Neuronal stem cell (in vitro differentiated cells): ENCODE results near the gene CALHM2.

Experiments used
- DNase-seq: peaks from one replicate; pipeline ENCODE4 v3.0.0-alpha.2; 2013; ENCODE audit warnings: low spot score
- H2AFZ ChIP-seq: one replicate; pipeline ENCODE4 v1.6.1; 2013; ENCODE audit warnings: mild to moderate bottlenecking, low read length, inconsistent platforms
- H2AK5ac ChIP-seq: 2 replicates; pipeline ENCODE4 v1.6.1; 2013; ENCODE audit warnings: low read depth, mild to moderate bottlenecking, inconsistent platforms, low read length, moderate library complexity, mixed read lengths
- H2BK120ac ChIP-seq: 2 replicates; pipeline ENCODE4 v1.6.1; 2013; ENCODE audit warnings: low read depth, mild to moderate bottlenecking, inconsistent platforms, low read length, moderate library complexity, mixed read lengths
- H2BK12ac ChIP-seq: one replicate; pipeline ENCODE4 v1.6.1; 2013; ENCODE audit warnings: low read length, inconsistent platforms
- H2BK15ac ChIP-seq: 2 replicates; pipeline ENCODE4 v1.6.1; 2013; ENCODE audit warnings: mild to moderate bottlenecking, low read length, inconsistent platforms, mixed read lengths
- H2BK5ac ChIP-seq: one replicate; pipeline ENCODE4 v1.6.1; 2013; ENCODE audit warnings: inconsistent platforms, mild to moderate bottlenecking, low read length, moderate library complexity
- H3K14ac ChIP-seq: one replicate; pipeline ENCODE4 v1.6.1; 2013; ENCODE audit warnings: low read length, inconsistent platforms
- H3K18ac ChIP-seq: 2 replicates; pipeline ENCODE4 v1.6.1; 2013; ENCODE audit warnings: low read length, inconsistent platforms
- H3K23ac ChIP-seq: 2 replicates; pipeline ENCODE4 v1.6.1; 2013; ENCODE audit warnings: low read depth, mild to moderate bottlenecking, mixed read lengths, low read length, inconsistent platforms; ENCODE audit not compliant: poor library complexity
- H3K27ac ChIP-seq: replicated peaks from 3 replicates; pipeline ENCODE4 v1.5.1; 2013; ENCODE audit warnings: low read length, inconsistent platforms
- H3K27me3 ChIP-seq, 3 experiments: 2 replicates each; pipeline ENCODE4 v1.6.1; 2013; ENCODE audit warnings: low read length in 3 of 3, mild to moderate bottlenecking in 2 of 3, inconsistent platforms in 1 of 3, low read depth in 1 of 3, mixed read lengths in 1 of 3, moderate library complexity in 1 of 3; ENCODE audit not compliant: control insufficient read depth in 3 of 3, insufficient read depth in 3 of 3
- H3K36me3 ChIP-seq, 2 donors: replicated peaks in 1 of 2; 2 replicates each; pipeline ENCODE4 v1.6.1; 2013; ENCODE audit warnings: low read length in 2 of 2; ENCODE audit not compliant: control insufficient read depth in 2 of 2, insufficient read depth in 2 of 2
- H3K4ac ChIP-seq: 2 replicates; pipeline ENCODE4 v1.6.1; 2013; ENCODE audit warnings: inconsistent platforms, mild to moderate bottlenecking, low read length, moderate library complexity
- H3K4me1 ChIP-seq, 2 donors: 1 replicate in 1 of 2; 2 replicates in 1 of 2; pipeline ENCODE4 v1.6.1; 2013; ENCODE audit warnings: low read length in 2 of 2, low read depth in 1 of 2; ENCODE audit not compliant: control insufficient read depth in 2 of 2, insufficient read depth in 1 of 2
- H3K4me2 ChIP-seq: one replicate; pipeline ENCODE4 v1.6.1; 2013; ENCODE audit warnings: mild to moderate bottlenecking, low read length, inconsistent platforms; ENCODE audit not compliant: insufficient read depth, poor library complexity, severe bottlenecking
- H3K4me3 ChIP-seq, 2 donors: 2 replicates each; pipeline ENCODE4 v1.5.1; 2013; ENCODE audit warnings: low read length in 2 of 2, mild to moderate bottlenecking in 2 of 2, inconsistent platforms in 1 of 2, moderate library complexity in 1 of 2
- H3K79me1 ChIP-seq: one replicate; pipeline ENCODE4 v1.6.1; 2013; ENCODE audit warnings: low read depth, mild to moderate bottlenecking, inconsistent platforms, low read length, moderate library complexity
- H3K9ac ChIP-seq: one replicate; pipeline ENCODE4 v1.6.1; 2013; ENCODE audit warnings: mild to moderate bottlenecking, low read depth, low read length, inconsistent platforms; ENCODE audit not compliant: poor library complexity
- H3K9me3 ChIP-seq, 2 donors: replicated peaks in 1 of 2; 2 replicates each; pipeline versions ENCODE3 to v1.6.1; 2013; ENCODE audit warnings: low read length in 2 of 2, mild to moderate bottlenecking in 2 of 2, inconsistent platforms in 1 of 2, low read depth in 1 of 2, mixed read lengths in 1 of 2, moderate library complexity in 1 of 2; ENCODE audit not compliant: control insufficient read depth in 2 of 2, insufficient read depth in 1 of 2
- H4K8ac ChIP-seq: one replicate; pipeline ENCODE4 v1.6.1; 2013; ENCODE audit warnings: low read depth, mild to moderate bottlenecking, inconsistent platforms, low read length, moderate library complexity
- H4K91ac ChIP-seq: one replicate; pipeline ENCODE4 v1.6.1; 2013; ENCODE audit warnings: low read length, low read depth, mild to moderate bottlenecking, inconsistent platforms; ENCODE audit not compliant: poor library complexity
- WGBS, 2 donors: extraction: QIAGEN DNeasy Blood & Tissue Kit; methylation state at CpG; one replicate each; pipeline ENCODE4 v1.1.7; 2013; ENCODE audit warnings: missing lambda C conversion rate in 2 of 2, mixed read lengths in 1 of 2; ENCODE audit not compliant: insufficient read length in 2 of 2, insufficient replicate concordance in 1 of 2; ENCODE audit errors: extremely low coverage in 2 of 2; 5-methylcytosine and 5-hydroxymethylcytosine counted together

CALHM2 gene

GRCh38 chr10:103442031-103442461 is 10.1 kb downstream of the CALHM2 start:
- Histone ChIP-seq H3K27me3 (no peaks in the 10 kb centered on the region), H2AFZ (no peak overlapping the region), H3K4me2 (no peak overlapping the region), H3K27ac (no peak overlapping the region), H3K4me3 (no peak overlapping the region), H4K91ac (no peak overlapping the region), H3K79me1 (no peaks in the 10 kb centered on the region), H3K14ac (no peak overlapping the region), H3K9ac (no peak overlapping the region), H2BK15ac (no peak overlapping the region), H3K9me3 (no peaks in the 10 kb centered on the region), H3K4me1 (no peaks in the 10 kb centered on the region), H3K23ac (no peak overlapping the region), H2BK12ac (no peak overlapping the region), H3K18ac (no peak overlapping the region), H3K36me3 (peaks cover 59 to 98% of the 10 kb centered on the region in 2 donors), H2BK5ac (no peak overlapping the region), H3K4ac (no peak overlapping the region), H4K8ac (no peak overlapping the region), H2AK5ac (no peak overlapping the region), H2BK120ac (no peak overlapping the region)
- no peak for DNase-seq
- no CpG with 5 or more reads among the region's 13 CpGs for WGBS, 2 donors

- Histone ChIP-seq H3K18ac (no peak overlapping the region), H3K4me1 (no peaks in the 10 kb centered on the region), H2BK15ac (no peak overlapping the region), H3K27me3 (no peaks in the 10 kb centered on the region), H3K79me1 (no peaks in the 10 kb centered on the region), H3K23ac (no peak overlapping the region), H3K27ac (no peak overlapping the region), H3K4me3 (no peak overlapping the region), H3K36me3 (peaks cover 56 to 98% of the 10 kb centered on the region in 2 donors), H3K9ac (no peak overlapping the region), H3K4ac (no peak overlapping the region), H2BK12ac (no peak overlapping the region), H2AFZ (no peak overlapping the region), H3K14ac (no peak overlapping the region), H2BK120ac (no peak overlapping the region), H3K4me2 (no peak overlapping the region), H2AK5ac (no peak overlapping the region), H4K8ac (no peak overlapping the region), H2BK5ac (no peak overlapping the region), H4K91ac (no peak overlapping the region), H3K9me3 (no peaks in the 10 kb centered on the region)
- DNase-seq: no peak
- no CpG with 5 or more reads among the region's 8 CpGs for WGBS, 2 donors
Measured at GRCh38 chr10:103441611-103442010, 10.6 kb downstream of the CALHM2 start.

- Histone ChIP-seq H2AK5ac (no peak overlapping the region), H3K9ac (no peak overlapping the region), H2AFZ (no peak overlapping the region), H3K27ac (no peak overlapping the region), H3K23ac (no peak overlapping the region), H3K27me3 (no peaks in the 10 kb centered on the region), H3K4me3 (no peak overlapping the region), H4K91ac (no peak overlapping the region), H3K79me1 (no peaks in the 10 kb centered on the region), H3K4me2 (no peak overlapping the region), H3K14ac (no peak overlapping the region), H2BK15ac (no peak overlapping the region), H2BK120ac (no peak overlapping the region), H3K4ac (no peak overlapping the region), H2BK12ac (no peak overlapping the region), H4K8ac (no peak overlapping the region), H3K4me1 (no peaks in the 10 kb centered on the region), H3K18ac (no peak overlapping the region), H3K36me3 (peaks cover 54 to 98% of the 10 kb centered on the region in 2 donors), H2BK5ac (no peak overlapping the region), H3K9me3 (no peaks in the 10 kb centered on the region)
- no CpG with 5 or more reads among the region's 8 CpGs for WGBS, 2 donors
- DNase-seq: no peak
Measured at GRCh38 chr10:103441206-103441605, 11.0 kb downstream of the CALHM2 start.

GRCh38 chr10:103440416-103440815 is 11.8 kb downstream of the CALHM2 start:
- no peak overlapping the region for H2AK5ac ChIP-seq
- H3K18ac ChIP-seq: no peak overlapping the region
- no peaks in the 10 kb centered on the region for H3K4me1 ChIP-seq
- no peak overlapping the region for H4K91ac ChIP-seq
- no CpG with 5 or more reads among the region's 14 CpGs for WGBS, 2 donors
- no peak overlapping the region for H2AFZ ChIP-seq
- H3K23ac ChIP-seq: no peak overlapping the region
- no peak overlapping the region for H2BK5ac ChIP-seq
- no peak overlapping the region for H3K9ac ChIP-seq
- no peak overlapping the region for H2BK15ac ChIP-seq
- no peak overlapping the region for H3K14ac ChIP-seq
- peaks cover 49 to 97% of the 10 kb centered on the region in 2 donors for H3K36me3 ChIP-seq
- no peak overlapping the region for H3K27ac ChIP-seq
- H3K27me3 ChIP-seq: no peaks in the 10 kb centered on the region
- H4K8ac ChIP-seq: no peak overlapping the region
- no peak overlapping the region for H3K4ac ChIP-seq
- DNase-seq: no peak
- H3K4me2 ChIP-seq: no peak overlapping the region
- H3K79me1 ChIP-seq: no peaks in the 10 kb centered on the region
- no peaks in the 10 kb centered on the region for H3K9me3 ChIP-seq
- H2BK12ac ChIP-seq: no peak overlapping the region
- H3K4me3 ChIP-seq: no peak overlapping the region
- no peak overlapping the region for H2BK120ac ChIP-seq
